ENCODE results near the gene MDH2. TPM values are rescaled to one million over a fixed set of nuclear protein-coding genes. Genes with fewer than 3 reads are reported as not detected.

MDH2 gene
- total and polyA plus RNA-seq, 2 of the 8 experiments (the other 6 are each of a cell fraction or from before 2014, with no cell fraction given) = 203 to 254 TPM

DNA sequence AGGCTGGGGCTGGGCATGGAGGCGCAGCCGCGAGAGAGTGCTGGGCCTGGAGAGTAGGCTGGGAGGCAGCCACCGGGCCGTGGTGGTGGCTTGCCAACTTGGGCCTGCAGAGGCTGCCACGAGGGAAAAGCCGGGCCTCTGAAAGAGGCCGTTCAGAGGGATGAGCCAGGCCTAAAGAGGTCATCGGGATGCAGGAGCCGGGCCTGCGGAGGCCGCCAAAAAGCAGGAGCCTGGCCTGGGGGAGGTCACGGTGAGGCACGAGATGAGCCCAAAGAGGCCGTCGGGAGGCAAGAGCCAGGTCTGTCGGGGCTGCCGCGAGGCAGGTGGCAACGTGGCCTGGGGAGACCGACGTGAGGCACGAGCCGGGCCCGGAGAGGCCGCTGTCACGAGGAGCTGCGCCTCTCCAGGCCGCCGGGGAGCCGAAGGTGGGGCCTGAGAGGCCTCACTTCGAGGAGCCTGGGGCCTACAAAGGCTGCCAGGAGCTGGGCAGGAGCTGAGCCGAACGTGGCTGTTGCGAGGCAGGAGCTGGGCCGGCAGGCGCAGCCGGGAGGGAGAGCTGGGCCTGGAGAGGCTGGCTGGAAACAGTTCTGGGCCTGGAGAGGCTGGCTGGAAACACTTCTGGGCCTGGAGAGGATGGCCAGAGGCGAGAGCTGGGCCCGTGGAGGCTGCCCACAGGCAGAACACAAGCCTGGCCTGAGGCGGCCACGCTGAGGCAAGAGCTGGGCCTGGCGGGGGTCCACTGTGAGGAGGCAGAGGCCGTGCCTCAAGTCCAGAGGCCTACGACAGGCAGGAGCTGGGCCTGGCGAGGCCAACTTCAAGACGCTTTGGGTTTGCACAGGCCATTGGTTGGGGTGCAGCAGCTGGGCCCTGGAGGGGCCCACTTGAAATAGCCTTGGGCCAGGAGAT lies 24.6 kb downstream of the MDH2 start (continued):
- TF ChIP-seq TCF12 (IDR thresholded peaks at IDR 0.05; ENCODE audit: low read depth, low read length) = no peak
- no peak for TF ChIP-seq NANOG (IDR thresholded peaks at IDR 0.05; ENCODE audit: insufficient read depth, low read depth, low read length, poor library complexity, severe bottlenecking)
- no peak for TF ChIP-seq SAP30 (IDR thresholded peaks at IDR 0.05; ENCODE audit: insufficient read depth, insufficient replicate concordance, low read length)
- TF ChIP-seq NRF1 (IDR thresholded peaks at IDR 0.05; ENCODE audit: low read depth, low read length) = no peak
- TF ChIP-seq, protein P1, sequence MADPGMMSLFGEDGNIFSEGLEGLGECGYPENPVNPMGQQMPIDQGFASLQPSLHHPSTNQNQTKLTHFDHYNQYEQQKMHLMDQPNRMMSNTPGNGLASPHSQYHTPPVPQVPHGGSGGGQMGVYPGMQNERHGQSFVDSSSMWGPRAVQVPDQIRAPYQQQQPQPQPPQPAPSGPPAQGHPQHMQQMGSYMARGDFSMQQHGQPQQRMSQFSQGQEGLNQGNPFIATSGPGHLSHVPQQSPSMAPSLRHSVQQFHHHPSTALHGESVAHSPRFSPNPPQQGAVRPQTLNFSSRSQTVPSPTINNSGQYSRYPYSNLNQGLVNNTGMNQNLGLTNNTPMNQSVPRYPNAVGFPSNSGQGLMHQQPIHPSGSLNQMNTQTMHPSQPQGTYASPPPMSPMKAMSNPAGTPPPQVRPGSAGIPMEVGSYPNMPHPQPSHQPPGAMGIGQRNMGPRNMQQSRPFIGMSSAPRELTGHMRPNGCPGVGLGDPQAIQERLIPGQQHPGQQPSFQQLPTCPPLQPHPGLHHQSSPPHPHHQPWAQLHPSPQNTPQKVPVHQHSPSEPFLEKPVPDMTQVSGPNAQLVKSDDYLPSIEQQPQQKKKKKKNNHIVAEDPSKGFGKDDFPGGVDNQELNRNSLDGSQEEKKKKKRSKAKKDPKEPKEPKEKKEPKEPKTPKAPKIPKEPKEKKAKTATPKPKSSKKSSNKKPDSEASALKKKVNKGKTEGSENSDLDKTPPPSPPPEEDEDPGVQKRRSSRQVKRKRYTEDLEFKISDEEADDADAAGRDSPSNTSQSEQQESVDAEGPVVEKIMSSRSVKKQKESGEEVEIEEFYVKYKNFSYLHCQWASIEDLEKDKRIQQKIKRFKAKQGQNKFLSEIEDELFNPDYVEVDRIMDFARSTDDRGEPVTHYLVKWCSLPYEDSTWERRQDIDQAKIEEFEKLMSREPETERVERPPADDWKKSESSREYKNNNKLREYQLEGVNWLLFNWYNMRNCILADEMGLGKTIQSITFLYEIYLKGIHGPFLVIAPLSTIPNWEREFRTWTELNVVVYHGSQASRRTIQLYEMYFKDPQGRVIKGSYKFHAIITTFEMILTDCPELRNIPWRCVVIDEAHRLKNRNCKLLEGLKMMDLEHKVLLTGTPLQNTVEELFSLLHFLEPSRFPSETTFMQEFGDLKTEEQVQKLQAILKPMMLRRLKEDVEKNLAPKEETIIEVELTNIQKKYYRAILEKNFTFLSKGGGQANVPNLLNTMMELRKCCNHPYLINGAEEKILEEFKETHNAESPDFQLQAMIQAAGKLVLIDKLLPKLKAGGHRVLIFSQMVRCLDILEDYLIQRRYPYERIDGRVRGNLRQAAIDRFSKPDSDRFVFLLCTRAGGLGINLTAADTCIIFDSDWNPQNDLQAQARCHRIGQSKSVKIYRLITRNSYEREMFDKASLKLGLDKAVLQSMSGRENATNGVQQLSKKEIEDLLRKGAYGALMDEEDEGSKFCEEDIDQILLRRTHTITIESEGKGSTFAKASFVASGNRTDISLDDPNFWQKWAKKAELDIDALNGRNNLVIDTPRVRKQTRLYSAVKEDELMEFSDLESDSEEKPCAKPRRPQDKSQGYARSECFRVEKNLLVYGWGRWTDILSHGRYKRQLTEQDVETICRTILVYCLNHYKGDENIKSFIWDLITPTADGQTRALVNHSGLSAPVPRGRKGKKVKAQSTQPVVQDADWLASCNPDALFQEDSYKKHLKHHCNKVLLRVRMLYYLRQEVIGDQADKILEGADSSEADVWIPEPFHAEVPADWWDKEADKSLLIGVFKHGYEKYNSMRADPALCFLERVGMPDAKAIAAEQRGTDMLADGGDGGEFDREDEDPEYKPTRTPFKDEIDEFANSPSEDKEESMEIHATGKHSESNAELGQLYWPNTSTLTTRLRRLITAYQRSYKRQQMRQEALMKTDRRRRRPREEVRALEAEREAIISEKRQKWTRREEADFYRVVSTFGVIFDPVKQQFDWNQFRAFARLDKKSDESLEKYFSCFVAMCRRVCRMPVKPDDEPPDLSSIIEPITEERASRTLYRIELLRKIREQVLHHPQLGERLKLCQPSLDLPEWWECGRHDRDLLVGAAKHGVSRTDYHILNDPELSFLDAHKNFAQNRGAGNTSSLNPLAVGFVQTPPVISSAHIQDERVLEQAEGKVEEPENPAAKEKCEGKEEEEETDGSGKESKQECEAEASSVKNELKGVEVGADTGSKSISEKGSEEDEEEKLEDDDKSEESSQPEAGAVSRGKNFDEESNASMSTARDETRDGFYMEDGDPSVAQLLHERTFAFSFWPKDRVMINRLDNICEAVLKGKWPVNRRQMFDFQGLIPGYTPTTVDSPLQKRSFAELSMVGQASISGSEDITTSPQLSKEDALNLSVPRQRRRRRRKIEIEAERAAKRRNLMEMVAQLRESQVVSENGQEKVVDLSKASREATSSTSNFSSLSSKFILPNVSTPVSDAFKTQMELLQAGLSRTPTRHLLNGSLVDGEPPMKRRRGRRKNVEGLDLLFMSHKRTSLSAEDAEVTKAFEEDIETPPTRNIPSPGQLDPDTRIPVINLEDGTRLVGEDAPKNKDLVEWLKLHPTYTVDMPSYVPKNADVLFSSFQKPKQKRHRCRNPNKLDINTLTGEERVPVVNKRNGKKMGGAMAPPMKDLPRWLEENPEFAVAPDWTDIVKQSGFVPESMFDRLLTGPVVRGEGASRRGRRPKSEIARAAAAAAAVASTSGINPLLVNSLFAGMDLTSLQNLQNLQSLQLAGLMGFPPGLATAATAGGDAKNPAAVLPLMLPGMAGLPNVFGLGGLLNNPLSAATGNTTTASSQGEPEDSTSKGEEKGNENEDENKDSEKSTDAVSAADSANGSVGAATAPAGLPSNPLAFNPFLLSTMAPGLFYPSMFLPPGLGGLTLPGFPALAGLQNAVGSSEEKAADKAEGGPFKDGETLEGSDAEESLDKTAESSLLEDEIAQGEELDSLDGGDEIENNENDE (IDR thresholded peaks at IDR 0.05; ENCODE audit: insufficient replicate concordance, low read length) = no peak
- TF ChIP-seq ASH2L (IDR thresholded peaks at IDR 0.05; ENCODE audit: low read length) = no peak
- TF ChIP-seq, protein P2, sequence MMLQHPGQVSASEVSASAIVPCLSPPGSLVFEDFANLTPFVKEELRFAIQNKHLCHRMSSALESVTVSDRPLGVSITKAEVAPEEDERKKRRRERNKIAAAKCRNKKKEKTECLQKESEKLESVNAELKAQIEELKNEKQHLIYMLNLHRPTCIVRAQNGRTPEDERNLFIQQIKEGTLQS (IDR thresholded peaks at IDR 0.05; ENCODE audit: insufficient read depth, low read depth, low read length) = no peak
